ENCODE data around the gene CHST10. TPM values are rescaled to one million over a fixed set of nuclear protein-coding genes. Genes with fewer than 3 reads are reported as not detected.

Gene CHST10
- total RNA-seq, 1 experiment from 2014 or later = 29.7 TPM

GRCh38 chr2:100412881-100413321 lies 4.6 kb downstream of the CHST10 start:
- H2BK12ac ChIP-seq (ENCODE audit: insufficient read length, low read depth, low read length) = no peak overlapping the region
- H3K23ac ChIP-seq (ENCODE audit: insufficient read length, low read depth, low read length) = no peak overlapping the region
- Mint-ChIP-seq H3K4me1 (peaks cover 85 to 86% of the 10 kb centered on the region in 2 experiments), H3K27me3 (ENCODE audit: low read depth) (peaks cover 5% of the 10 kb centered on the region), H3K27ac (peak overlapping the region; percentile 87 to 98 (median 98)), H3K36me3 (ENCODE audit: insufficient read depth in 1 of 3, low read depth in 3 of 3) (peaks cover 4 to 8% (median 5%) of the 10 kb centered on the region in 3 experiments; a peak in 6 of 7 replicates), H3K9me3 (no peaks in the 10 kb centered on the region), H3K4me3 (peak overlapping the region in 1 of 2 experiments; percentile 63; a peak in 3 of 5 replicates)
- H2BK20ac ChIP-seq (ENCODE audit: low read depth, low read length, poor library complexity, severe bottlenecking) = no peak overlapping the region
- peaks cover 8% of the 10 kb centered on the region; the same call in 1 of the 2 replicates for H3K79me2 ChIP-seq (ENCODE audit: insufficient read depth, low read length)
- H3K4me2 ChIP-seq (ENCODE audit: insufficient read depth, insufficient read length, low read length) = no peak overlapping the region
- no peak overlapping the region for H3K9ac ChIP-seq (ENCODE audit: extremely low read depth, insufficient read length, low read length)
- H4K5ac ChIP-seq (ENCODE audit: insufficient read length, low read depth, low read length) = no peak overlapping the region
- no peak overlapping the region for H3K18ac ChIP-seq (ENCODE audit: insufficient read length, low read depth, low read length)
- no peak for DNase-seq
- no peak overlapping the region for H3K56ac ChIP-seq (ENCODE audit: insufficient read length, low read depth, low read length)
- no peak overlapping the region for H4K8ac ChIP-seq (replicated peaks; ENCODE audit: insufficient read length, low read depth, low read length)
- no peak overlapping the region for H2BK120ac ChIP-seq (ENCODE audit: low read depth, low read length, poor library complexity, severe bottlenecking)
- no peak overlapping the region for H3K4ac ChIP-seq (ENCODE audit: low read depth, low read length)
- no peaks in the 10 kb centered on the region for H3K9me3 ChIP-seq (ENCODE audit: control insufficient read depth, low read depth, low read length)
- H3K23me2 ChIP-seq (ENCODE audit: insufficient read length, low read depth, low read length, poor library complexity, severe bottlenecking) = peaks cover 13% of the 10 kb centered on the region
- H2AK5ac ChIP-seq (ENCODE audit: insufficient read length, low read length) = no peak overlapping the region
- no peak overlapping the region for H4K91ac ChIP-seq (ENCODE audit: insufficient read length, low read depth, low read length)
- no peaks in the 10 kb centered on the region for H3K27me3 ChIP-seq (ENCODE audit: insufficient read depth, low read length)
- TF ChIP-seq CTCF (conservative IDR thresholded peaks at IDR 0.05) = no peak
- H3K14ac ChIP-seq (ENCODE audit: insufficient read depth, low read length) = no peak overlapping the region
- no peak overlapping the region for H3T11ph ChIP-seq (ENCODE audit: low read length)
- H2BK15ac ChIP-seq (ENCODE audit: low read depth, low read length) = no peak overlapping the region
- WGBS (ENCODE audit: extremely low coverage, insufficient read length, low lambda C conversion rate) = no CpG with 5 or more reads among the region's 5 CpGs
- no peak overlapping the region for H3K27ac ChIP-seq (ENCODE audit: insufficient read length, low read depth, low read length)
- H4K20me1 ChIP-seq (ENCODE audit: control insufficient read depth, insufficient read depth, insufficient read length) = no peaks in the 10 kb centered on the region
- H2BK5ac ChIP-seq (ENCODE audit: insufficient read length, low read length) = no peak overlapping the region
- no peaks in the 10 kb centered on the region for H3K79me1 ChIP-seq (ENCODE audit: insufficient read depth, low read depth, low read length, poor library complexity, severe bottlenecking)
- H2AFZ ChIP-seq (ENCODE audit: low read length) = no peak overlapping the region
- peaks cover 31% of the 10 kb centered on the region for H3K4me1 ChIP-seq (ENCODE audit: insufficient read depth, low read length)
